ENCODE measurements around the gene MAVS. TPM values are rescaled to one million over a fixed set of nuclear protein-coding genes. Genes with fewer than 3 reads are reported as not detected.
A peak's percentile ranks its signal among the peaks of the same experiment; 100 is the strongest.

The MAVS gene
- total RNA-seq, 1 experiment from 2014 or later = 23.4 TPM

GRCh38 chr20:3885715-3886114, 39.1 kb downstream of the MAVS start:
- DNase-seq (ENCODE audit: low spot score) = no peak
- TF ChIP-seq ESRRA (CRISPR knock-in tag; IDR thresholded peaks at IDR 0.05; ENCODE audit: borderline replicate concordance) = no peak
- TF ChIP-seq CREM (CRISPR knock-in tag; IDR thresholded peaks at IDR 0.05) = no peak
- no peak for TF ChIP-seq ZNF317 (CRISPR knock-in tag; IDR thresholded peaks at IDR 0.05; ENCODE audit: borderline replicate concordance, low read depth)
- TF ChIP-seq ZNF396 (CRISPR knock-in tag; IDR thresholded peaks at IDR 0.05; ENCODE audit: borderline replicate concordance) = no peak
- no peak for TF ChIP-seq ETV6 (CRISPR knock-in tag; IDR thresholded peaks at IDR 0.05)
- TF ChIP-seq CREB1 (CRISPR knock-in tag; IDR thresholded peaks at IDR 0.05) = no peak
- TF ChIP-seq, protein P1, sequence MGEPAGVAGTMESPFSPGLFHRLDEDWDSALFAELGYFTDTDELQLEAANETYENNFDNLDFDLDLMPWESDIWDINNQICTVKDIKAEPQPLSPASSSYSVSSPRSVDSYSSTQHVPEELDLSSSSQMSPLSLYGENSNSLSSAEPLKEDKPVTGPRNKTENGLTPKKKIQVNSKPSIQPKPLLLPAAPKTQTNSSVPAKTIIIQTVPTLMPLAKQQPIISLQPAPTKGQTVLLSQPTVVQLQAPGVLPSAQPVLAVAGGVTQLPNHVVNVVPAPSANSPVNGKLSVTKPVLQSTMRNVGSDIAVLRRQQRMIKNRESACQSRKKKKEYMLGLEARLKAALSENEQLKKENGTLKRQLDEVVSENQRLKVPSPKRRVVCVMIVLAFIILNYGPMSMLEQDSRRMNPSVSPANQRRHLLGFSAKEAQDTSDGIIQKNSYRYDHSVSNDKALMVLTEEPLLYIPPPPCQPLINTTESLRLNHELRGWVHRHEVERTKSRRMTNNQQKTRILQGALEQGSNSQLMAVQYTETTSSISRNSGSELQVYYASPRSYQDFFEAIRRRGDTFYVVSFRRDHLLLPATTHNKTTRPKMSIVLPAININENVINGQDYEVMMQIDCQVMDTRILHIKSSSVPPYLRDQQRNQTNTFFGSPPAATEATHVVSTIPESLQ (CRISPR knock-in tag; IDR thresholded peaks at IDR 0.05) = no peak
- no peak for TF ChIP-seq TP53 (CRISPR knock-in tag; IDR thresholded peaks at IDR 0.05)
- TF ChIP-seq ZNF138 (CRISPR knock-in tag; conservative IDR thresholded peaks at IDR 0.05) = no peak
- Mint-ChIP-seq H3K9me3 (no peaks in the 10 kb centered on the region), H3K27ac (peak overlapping the region; percentile 29; the same call in 1 of the 2 replicates), H3K4me3 (no peak overlapping the region), H3K36me3 (peaks cover 9% of the 10 kb centered on the region), H3K4me1 (peaks cover 16% of the 10 kb centered on the region), H3K27me3 (ENCODE audit: low read depth) (no peaks in the 10 kb centered on the region)
- POLR2A ChIA-PET = interaction anchor here (0.7 kb wide), 1 partner anchor 12 kb away, joined by 4 read pairs; no protein-coding TSS in a partner anchor
- no peak for ATAC-seq
- CTCF ChIA-PET = interaction anchor here (0.6 to 0.9 kb wide), 2 partner anchors 31 to 43 kb away, joined by 3 read pairs; no protein-coding TSS in a partner anchor

DNA sequence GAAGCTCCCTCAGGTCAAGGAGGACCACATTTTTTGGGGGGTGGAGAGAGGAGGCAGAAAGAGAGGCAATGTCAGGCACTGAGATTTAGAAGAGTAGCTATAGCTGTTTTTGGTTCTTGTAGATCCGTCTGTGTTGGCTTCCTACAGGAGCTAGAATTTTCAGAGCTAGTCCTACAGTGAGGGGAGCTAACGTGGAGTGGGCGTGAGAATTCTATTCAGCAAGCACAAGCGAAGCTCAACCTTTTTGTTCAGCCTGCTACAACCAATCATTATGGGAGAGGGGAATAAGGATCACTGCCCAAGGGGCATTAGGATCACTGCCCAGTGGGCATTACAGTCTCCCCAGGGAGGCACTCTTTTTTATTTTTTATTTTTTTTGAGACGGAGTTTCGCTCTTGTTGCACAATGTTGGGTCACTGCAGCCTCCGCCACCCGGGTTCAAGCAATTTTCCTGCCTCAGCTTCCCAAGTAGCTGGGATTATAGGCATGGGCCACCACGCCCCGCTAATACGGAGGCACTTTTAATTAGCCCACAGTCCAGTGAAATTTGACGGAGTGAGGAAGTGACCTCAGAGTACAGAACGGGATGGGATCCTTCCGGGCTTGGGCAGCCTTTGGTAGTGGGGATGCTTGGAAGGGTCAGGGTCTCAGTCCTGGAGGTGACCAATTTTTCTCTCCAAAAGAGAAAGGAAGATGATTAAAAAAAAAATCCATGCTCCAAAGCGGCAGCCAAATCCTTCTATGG, 41.4 kb downstream of the MAVS start:
- H3K4me3 Mint-ChIP-seq = peak overlapping the region; percentile 84
- TF ChIP-seq NR1H2 (CRISPR knock-in tag; IDR thresholded peaks at IDR 0.05) = no peak
- no peak for TF ChIP-seq ZNF423 (CRISPR knock-in tag; IDR thresholded peaks at IDR 0.05)
- TF ChIP-seq ZNF219 (CRISPR knock-in tag; IDR thresholded peaks at IDR 0.05; ENCODE audit: borderline replicate concordance) = no peak
- no peak for TF ChIP-seq SP1 (CRISPR knock-in tag; conservative IDR thresholded peaks at IDR 0.05)
- TF ChIP-seq, protein P2, sequence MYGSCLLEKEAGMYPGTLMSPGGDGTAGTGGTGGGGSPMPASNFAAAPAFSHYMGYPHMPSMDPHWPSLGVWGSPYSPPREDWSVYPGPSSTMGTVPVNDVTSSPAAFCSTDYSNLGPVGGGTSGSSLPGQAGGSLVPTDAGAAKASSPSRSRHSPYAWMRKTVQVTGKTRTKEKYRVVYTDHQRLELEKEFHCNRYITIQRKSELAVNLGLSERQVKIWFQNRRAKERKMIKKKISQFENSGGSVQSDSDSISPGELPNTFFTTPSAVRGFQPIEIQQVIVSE (CRISPR knock-in tag; IDR thresholded peaks at IDR 0.05; ENCODE audit: borderline replicate concordance) = no peak
- no peak for TF ChIP-seq ZNF138 (CRISPR knock-in tag; conservative IDR thresholded peaks at IDR 0.05)
- TF ChIP-seq, protein P3, sequence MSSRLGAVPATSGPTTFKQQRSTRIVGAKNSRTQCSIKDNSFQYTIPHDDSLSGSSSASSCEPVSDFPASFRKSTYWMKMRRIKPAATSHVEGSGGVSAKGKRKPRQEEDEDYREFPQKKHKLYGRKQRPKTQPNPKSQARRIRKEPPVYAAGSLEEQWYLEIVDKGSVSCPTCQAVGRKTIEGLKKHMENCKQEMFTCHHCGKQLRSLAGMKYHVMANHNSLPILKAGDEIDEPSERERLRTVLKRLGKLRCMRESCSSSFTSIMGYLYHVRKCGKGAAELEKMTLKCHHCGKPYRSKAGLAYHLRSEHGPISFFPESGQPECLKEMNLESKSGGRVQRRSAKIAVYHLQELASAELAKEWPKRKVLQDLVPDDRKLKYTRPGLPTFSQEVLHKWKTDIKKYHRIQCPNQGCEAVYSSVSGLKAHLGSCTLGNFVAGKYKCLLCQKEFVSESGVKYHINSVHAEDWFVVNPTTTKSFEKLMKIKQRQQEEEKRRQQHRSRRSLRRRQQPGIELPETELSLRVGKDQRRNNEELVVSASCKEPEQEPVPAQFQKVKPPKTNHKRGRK (CRISPR knock-in tag; IDR thresholded peaks at IDR 0.05; ENCODE audit: borderline replicate concordance) = no peak
- no peak for TF ChIP-seq E2F5 (CRISPR knock-in tag; IDR thresholded peaks at IDR 0.05)
- no peak for TF ChIP-seq ZNF232 (CRISPR knock-in tag; IDR thresholded peaks at IDR 0.05)
- no peak for TF ChIP-seq FOXJ3 (CRISPR knock-in tag; IDR thresholded peaks at IDR 0.05; ENCODE audit: borderline replicate concordance)
- TF ChIP-seq, protein P4, sequence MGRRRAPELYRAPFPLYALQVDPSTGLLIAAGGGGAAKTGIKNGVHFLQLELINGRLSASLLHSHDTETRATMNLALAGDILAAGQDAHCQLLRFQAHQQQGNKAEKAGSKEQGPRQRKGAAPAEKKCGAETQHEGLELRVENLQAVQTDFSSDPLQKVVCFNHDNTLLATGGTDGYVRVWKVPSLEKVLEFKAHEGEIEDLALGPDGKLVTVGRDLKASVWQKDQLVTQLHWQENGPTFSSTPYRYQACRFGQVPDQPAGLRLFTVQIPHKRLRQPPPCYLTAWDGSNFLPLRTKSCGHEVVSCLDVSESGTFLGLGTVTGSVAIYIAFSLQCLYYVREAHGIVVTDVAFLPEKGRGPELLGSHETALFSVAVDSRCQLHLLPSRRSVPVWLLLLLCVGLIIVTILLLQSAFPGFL (CRISPR knock-in tag; IDR thresholded peaks at IDR 0.05; ENCODE audit: borderline replicate concordance) = no peak
- no peak for TF ChIP-seq FOXK1 (CRISPR knock-in tag; IDR thresholded peaks at IDR 0.05)
- no peak for TF ChIP-seq ELF4 (CRISPR knock-in tag; IDR thresholded peaks at IDR 0.05; ENCODE audit: low read depth)
- no peak for TF ChIP-seq JAZF1 (CRISPR knock-in tag; IDR thresholded peaks at IDR 0.05)
- TF ChIP-seq TP53 (CRISPR knock-in tag; IDR thresholded peaks at IDR 0.05) = no peak
- no peak for TF ChIP-seq RORB (CRISPR knock-in tag; IDR thresholded peaks at IDR 0.05)
- TF ChIP-seq USF1 (CRISPR knock-in tag; IDR thresholded peaks at IDR 0.05) = no peak
- no peak for TF ChIP-seq MYBL2 (CRISPR knock-in tag; IDR thresholded peaks at IDR 0.05)
- no peak for TF ChIP-seq SMAD3 (CRISPR knock-in tag; IDR thresholded peaks at IDR 0.05; ENCODE audit: borderline replicate concordance)
- H3K36me3 Mint-ChIP-seq = peaks cover 25% of the 10 kb centered on the region
- ATAC-seq (peak; percentile 0; the same call in 1 of the 2 replicates), DNase-seq (ENCODE audit: low spot score) (no peak)
- peaks cover 39% of the 10 kb centered on the region for H3K4me1 Mint-ChIP-seq
- ChIA-PET CTCF (interaction anchor here (0.8 to 2.0 kb wide), 6 partner anchors 33 to 197 kb away, joined by 3 to 7 read pairs (median 3); no protein-coding TSS in a partner anchor), POLR2A (interaction anchor here (0.8 kb wide), 1 partner anchor 89 kb away, joined by 7 read pairs; no protein-coding TSS in a partner anchor)
- H3K9me3 Mint-ChIP-seq = no peaks in the 10 kb centered on the region
- H3K27me3 Mint-ChIP-seq (ENCODE audit: low read depth) = no peaks in the 10 kb centered on the region
- H3K27ac Mint-ChIP-seq = peak overlapping the region; percentile 92
